Measurements from ENCODE around the gene CAMK4.
"Not testable (repeated sequence)": the region's sequence is repeated elsewhere in the genome, so short reads cannot be mapped to it uniquely, and the experiment has no call there.

CAMK4 gene

DNA sequence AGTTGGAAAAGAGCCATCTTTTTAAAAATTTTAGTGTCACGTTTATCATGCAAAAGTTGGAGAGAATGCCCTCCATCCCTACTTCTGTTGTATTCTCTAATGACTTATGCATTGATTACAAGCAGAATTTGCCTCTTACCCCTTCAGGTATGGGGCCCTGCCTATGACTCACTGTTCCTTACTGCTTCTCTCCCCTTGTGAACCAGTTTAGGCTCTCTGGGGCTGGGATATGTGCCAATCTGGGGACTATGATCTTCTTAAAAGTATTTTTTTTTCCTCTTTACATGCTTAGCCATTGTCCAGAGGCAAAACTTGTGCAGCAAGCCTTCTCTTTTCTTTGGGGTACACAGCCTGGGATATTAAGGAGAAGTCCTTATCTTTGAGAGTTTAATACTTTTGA lies 37.4 kb downstream of the CAMK4 start:
- no peak for FAIRE-seq

DNA sequence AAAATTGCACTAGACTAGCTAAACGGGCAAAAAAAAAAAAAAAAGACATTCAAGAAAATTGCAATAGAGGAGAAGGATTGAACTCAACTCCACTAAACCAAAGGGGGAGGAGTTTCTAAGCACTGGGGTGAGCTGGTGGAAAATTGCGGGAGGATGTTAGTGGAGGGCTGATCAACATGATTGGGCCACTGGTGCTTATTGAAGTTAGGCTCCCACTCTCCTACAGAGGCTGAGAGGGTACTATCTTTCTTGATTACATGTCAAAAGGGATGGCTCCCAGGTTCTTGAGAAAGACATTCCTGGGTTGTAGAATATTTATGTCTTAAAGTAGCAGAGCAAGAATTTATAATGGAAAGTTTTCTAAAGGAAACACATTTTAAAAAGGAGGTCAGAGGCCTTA lies 38.0 kb downstream of the CAMK4 start:
- no peak for FAIRE-seq

DNA sequence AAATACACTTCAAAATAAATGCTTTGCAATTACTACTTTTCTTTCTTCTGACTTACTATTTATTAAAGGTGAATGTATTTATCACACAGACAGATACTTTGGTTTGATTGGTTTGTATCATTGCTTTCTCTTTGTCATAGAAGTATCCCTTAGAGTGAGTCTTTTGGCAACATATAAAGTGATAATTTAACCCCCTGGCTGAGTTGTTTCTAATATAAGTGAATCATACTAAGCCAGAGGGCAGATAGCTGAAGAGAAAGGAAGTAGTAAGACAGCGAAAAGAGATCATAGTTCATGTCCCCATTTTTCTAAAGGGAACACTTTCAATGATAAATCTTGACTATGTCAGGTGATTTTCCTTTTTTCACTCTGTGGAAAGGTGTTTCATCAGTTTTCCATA lies 38.6 kb downstream of the CAMK4 start:
- FAIRE-seq = no peak

DNA sequence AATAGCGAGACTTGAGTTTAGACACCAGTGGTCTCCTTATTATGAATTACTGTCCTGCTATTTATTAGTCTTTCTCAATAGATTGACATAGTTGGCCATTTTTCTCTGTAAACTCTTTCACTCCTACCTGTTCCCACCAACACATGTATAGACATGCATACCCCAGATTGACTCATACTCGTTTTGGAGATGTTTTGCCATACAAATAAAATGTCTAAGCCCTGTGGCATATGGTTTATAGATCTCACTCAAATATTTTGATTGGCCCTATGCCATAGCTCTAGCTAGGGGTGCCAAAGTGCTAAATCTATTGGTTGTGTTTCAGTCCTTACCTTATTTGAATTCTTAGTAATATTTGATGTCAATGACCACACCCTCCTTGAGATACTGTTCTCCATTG lies 42.3 kb downstream of the CAMK4 start:
- FAIRE-seq = no peak

DNA sequence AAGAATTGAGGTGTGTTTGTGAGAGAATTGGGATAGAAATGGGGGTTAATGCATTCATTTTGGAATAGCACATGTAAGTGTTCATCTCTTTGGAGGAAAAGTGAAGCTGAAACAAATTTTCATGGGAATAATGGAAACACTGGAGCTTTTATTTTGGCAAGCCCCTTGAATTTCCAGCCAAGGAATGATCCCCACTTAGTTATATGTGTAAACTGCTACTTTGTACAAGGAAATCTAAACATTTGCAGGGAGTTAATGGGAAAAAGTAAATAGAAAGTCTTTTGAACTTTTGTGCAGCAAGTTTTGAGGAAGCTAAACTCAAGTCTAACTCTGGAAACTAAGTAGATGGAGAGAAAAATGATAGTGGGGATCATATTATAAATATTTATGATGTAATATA lies 44.1 kb downstream of the CAMK4 start:
- no peak for FAIRE-seq

DNA sequence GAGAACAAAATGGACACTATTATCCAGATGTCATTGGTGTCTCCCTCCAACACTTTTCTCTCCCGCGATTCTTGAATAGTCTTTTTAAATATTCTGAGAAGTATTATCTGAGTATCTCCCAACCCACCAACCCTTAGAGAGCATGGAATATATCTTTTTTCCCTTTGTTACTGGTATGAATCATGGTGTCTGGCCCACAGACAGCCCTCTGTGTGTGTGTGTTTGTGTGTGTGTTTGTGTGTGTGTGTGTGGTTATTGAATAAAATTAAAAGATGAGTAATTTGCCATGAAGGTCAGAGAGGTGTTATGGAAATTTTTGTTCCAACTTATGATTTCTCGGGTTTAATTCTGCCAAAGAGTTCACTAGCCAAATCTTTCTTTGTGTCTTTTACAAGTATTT lies 47.7 kb downstream of the CAMK4 start:
- no peak for FAIRE-seq

DNA sequence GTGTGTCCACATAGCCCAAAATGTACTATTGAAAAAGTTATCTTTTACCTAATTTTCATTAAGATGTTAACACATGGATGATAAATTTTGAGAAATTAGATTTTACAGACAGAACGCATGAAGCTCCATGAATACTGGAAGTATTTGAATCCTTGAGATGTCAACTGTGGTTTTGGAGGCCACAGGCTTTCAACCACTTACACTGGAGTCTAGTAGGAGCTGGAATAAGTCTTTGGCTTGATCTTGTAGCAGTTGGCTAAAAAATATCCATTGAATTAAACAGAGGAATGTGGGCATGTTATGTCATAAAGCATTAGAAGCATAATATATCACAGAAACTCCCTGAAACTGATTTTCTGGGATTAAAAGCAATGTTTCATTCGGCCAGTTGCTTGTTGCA lies 52.9 kb downstream of the CAMK4 start:
- FAIRE-seq = no peak

DNA sequence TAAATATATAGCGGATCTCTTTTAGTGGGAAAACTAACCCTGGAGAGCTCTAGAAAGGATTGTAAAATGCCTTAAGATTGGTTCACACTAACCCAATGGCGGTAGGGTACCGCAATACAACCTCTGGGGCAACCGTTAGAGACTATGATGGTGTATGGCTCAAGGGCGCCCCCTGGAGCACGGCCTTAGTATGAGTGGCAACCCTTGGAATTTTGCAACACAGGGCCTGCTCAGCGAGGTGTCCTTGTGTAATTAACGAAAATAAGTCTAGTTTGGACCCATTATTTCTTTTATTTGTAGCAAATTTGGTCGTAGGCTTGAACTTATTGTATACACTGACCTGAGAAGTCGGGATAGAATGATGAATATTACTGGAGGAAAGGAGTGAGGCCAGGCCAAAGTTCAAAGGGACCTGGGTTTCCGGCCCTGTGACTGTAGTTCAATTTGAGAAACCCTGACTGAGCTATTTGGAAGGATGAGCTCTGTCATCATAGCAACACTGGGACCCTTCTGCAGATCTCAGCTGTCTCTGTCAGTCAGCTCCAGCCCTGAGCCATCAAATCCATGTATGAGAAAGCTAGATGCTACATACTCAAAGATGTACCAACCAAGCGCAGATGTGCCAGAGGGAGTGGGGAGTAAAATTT lies 54.8 kb downstream of the CAMK4 start:
- no peak for FAIRE-seq

DNA sequence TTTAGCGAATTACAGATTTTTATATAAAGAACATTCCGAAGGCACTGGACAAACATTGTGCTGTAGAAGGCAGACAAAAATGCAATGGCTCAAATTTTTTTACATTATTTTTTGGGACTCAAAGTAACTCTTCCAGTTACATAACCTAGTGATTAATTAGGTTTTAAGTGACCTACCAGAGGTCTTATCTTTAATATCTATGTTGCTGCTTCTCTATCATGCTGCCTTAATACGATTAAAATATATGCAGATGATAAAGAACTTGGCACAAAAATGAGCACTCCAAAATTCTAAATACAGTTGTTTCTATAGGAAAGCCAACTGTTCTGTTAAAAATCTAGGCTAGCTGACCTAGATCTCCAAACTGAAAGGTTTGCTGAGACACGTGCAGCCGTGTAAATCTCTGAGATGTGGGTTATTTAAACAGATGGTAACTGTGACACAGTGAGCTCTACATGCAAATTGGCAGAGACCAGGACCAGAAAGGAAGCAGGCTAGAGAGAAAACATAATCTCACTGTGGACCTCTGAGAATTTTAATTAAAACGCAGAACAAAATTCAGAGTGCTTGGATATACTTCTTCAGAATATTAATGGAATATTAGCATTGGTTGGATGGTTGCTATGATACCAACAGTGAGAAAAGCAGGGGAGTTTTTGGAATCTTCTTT lies 56.2 kb downstream of the CAMK4 start:
- no peak for FAIRE-seq

DNA sequence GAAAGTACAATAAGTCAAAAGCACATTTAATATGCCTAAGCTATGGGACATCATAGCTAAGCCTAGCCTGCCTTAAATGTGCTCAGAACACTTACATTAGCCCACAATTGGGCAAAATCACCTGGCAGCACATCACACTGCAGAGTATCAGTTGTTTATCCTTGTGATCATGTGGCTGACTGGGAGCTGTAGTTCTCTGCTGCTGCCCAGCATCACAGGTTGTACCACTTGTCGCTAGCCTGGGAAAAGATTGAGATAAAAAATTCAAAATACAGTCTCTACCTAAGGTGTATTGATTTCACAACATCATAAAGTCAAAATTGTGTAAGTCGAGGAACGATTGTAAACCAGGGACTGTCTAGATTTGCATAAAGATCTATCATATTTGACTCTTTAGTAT lies 58.6 kb downstream of the CAMK4 start:
- FAIRE-seq = no peak

DNA sequence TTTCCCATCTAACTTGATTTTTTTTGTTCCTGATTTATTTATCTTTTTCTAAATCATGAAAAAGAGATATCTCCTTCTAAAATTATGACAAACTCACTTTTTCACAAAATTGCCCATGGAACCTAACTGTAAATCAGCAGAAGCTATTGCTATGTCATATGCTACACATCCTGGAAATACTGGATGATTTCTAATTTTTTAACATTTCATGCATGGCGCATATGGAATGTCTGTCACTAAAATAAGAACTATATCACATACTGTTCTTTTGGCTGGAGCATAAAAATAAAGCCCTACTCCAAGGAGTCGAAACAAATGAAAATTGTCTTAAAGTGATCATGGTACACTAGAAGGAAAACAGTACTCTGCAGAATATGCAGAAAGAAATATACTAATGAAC lies 60.6 kb downstream of the CAMK4 start:
- FAIRE-seq = no peak

DNA sequence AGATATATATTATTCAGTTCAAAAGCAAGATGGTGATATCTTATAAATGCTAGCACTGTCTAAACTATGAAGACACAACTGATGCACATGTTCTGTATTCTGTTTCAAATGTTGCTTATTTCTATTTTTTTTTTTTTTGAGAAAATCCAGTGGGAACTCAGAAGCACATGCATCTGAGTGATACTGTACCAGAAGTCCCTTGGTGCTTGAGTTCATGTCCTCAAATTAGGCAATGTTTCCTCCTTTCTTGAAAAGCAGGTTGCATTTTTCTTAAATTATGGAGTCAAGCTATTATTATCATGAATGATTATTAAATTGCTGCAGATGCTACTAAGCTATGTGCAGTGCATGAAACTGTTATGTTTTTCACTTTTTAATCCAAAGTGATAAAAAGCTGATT lies 70.4 kb downstream of the CAMK4 start:
- FAIRE-seq = no peak

DNA sequence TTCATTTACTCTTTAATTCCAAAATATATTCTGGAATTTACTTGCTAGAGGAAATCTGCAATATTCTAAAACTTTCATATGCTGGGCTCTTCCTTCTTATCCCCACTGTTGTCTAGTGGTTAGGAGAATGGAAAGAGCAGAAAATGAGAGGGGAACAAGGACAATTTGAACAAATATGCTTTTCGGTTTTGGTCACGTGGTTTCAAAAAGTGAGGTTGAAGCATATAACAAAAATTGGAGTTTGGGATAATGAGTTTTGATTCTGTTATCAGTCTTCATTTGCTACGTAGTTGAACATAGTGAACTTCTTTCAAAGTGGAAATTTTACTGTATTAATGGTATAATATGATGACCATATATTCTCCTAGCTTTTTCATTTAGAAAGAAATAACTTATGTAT lies 71.5 kb downstream of the CAMK4 start:
- no peak for FAIRE-seq

DNA sequence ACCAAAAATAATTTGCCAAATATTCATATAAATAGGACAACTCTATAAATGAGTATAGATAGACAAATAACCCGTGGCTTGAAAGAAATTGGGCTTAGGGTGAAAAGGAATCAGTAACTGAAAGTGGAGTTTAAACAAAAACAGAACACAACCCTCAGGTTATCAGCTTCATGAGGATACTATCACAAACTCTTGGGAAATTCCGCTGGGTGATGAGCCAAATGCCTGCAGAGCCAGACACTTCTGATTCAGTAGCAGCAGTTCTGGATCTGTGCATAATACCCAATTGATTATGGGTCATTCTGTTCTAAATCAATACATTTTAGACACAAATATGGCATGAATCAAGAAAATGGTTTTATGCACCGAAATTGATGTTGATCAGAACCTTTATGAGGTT lies 72.4 kb downstream of the CAMK4 start:
- no peak for FAIRE-seq

DNA sequence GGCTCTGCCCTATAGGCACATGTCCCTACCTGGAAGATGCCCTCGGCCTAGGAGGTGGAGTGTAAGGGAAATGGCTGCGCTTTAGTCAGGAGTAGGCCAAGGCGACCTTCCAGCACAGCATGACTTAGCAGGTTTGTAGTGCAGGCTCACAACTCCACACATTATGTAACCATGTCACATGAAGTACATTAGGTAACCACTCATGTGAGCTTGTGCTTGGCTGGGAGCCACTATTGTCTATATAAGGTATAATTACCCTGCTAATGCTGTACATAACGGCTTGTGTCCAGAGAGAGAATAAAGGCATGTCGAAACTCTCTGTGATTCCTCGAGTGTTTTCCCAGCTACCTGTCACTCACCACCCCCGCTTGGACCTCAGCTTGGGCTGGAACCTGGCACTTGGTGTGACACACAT lies 74.9 kb downstream of the CAMK4 start:
- no peak for FAIRE-seq

DNA sequence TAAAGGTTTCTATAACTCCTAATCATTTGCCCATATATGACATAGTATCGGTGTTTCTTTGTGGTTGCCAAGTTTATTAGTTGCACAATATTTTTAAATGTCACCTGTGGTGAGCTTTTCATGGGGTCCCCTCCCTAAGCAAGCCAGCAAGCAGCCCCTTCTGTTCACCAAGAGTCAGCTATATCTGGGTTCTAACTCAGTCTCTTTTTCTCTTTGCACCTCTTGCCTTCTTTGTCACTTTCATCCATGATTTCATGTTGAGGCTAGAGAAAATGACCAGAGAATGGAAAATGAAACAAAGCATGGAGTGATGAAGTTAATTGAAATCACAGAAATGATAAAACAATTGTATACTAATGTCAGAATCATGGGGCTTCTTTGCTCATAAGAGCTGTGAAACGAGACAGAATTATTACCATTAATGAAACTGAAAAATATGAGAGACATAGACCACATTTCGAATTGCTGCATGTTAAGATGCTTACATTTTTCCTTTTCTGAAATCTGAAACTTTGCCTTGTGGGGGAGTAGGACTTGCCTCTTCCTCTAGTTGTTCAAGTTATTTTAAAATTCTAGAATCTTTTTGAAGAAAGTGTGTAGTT lies 75.7 kb downstream of the CAMK4 start:
- no peak for FAIRE-seq

DNA sequence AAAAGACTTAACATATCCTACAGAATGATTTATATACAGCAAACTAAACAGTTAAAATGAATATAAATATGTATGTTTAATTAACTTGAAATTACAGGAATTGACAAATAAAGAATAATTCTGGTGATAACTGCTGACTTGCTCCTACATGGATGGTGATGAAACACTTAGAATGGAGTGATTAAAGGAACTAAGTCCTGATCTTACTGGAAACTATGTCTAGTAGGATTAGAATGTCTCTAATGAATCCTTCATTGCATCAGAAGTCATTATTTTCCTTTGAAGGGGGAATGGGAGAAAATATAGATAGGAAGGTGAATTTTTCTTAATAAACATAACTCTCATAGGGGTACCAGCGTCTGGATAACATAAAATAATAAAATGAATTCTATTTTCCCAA lies 77.1 kb downstream of the CAMK4 start:
- no peak for FAIRE-seq

DNA sequence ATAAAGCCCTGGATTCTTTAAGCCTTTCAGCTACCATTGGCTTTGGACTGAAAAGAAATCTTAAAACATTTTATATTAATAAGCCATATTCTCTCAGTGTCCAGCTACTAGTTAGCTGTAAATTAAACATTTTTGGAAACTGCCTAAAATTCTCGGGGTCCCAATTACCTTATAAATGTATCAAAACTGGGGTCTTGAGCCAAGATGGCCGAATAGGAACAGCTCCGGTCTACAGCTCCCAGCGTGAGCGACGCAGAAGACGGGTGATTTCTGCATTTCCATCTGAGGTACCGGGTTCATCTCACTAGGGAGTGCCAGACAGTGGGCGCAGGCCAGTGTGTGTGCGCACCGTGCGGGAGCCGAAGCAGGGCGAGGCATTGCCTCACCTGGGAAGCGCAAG lies 77.9 kb downstream of the CAMK4 start:
- FAIRE-seq = not testable (repeated sequence)

DNA sequence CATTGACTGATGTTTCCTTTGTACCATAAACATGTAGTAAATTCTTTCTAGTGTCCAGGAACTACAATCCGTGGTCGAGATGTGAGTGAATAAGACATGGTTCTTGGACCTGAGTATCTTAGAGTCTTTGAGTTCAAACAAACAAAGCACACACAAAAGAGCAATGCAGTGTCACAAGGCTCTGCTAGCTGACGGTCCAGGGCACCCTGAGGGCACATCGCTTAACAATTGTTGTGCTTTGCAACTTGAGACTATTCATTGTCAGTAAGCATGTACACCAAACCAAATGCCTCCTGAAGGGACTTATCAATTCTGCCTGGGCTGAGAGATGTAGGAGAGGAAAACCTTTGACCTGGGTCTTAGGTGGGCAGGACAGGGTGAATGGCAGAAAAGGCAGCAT lies 84.8 kb downstream of the CAMK4 start:
- FAIRE-seq = no peak

DNA sequence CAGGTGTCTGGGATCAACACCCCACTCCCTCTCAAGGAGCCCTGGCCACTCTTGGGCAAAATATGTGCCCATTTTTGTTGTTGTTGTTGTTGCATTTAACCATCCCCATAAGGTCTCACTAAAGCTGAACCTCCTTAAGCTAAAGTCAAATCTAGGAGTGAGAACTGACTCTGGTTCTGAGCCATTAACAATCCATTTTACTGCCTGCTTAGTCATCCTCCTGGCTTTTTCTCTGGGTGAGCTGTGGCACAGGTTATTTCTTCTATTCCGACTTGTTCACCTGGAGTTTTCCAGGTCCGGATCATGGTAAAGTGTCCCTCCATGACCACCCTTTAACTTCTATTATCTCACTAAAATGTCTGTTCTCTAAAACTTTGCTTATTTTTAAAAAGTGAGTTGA lies 85.2 kb downstream of the CAMK4 start:
- FAIRE-seq = no peak

DNA sequence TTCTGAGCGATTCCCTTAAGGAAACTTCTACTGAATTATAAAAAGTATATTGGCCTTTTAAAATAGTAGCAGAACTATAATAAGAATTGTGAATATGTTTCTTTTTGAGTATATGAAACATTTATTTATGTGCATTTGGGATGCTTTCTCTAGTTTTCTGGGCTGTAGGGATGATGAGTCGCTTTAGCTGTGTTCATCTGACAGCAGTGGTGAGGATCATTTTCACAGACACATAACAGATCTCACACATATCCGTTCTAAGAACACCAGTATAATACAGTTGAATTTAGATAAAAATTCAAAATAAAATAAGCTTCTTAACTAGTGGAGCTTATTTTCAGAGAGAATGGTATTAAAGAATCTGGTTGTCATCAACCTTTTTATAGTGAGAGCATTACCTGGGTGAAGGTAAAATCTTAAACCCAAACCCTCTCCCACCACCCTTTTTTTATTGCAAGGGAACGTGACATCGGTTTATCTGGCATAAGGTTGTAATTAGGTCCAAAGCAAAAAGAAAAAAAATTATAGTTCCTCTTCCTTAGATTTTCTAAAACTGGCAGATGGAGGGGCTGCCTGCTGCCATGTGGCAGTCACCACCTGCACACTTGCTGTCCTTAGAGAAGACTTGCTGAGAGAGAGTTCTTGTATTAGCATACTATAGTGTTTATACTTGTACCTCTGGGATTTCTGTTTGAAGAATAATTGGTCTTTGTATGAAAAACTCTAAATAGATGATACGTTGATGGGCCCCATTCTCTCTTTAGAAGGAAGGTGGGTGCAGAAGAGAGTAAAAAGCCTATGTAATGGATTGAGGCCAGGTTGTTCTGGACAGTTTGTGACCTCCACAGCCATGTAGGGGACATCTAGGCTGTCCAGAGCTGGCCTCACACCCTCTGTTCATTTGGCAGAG lies 86.8 kb downstream of the CAMK4 start:
- FAIRE-seq = no peak

DNA sequence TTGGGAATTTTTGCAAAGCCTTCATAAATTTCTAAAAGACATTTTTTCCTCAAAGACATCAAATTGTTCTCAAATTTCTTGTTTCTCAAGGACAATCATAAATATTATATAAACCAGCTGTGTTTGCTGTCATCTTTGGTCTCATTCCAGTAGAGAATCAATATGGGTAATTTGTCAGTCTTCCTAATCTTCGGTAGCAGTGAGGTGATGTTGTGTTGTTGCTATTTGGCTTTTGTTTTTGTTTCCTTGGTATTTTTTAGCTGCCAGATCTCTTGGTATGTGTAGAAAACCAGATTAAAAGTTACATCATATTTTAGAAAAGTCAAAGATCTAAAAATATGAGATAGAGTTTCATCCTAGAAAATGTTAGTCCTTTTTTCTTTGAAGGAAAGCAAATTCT lies 87.5 kb downstream of the CAMK4 start:
- FAIRE-seq = no peak

DNA sequence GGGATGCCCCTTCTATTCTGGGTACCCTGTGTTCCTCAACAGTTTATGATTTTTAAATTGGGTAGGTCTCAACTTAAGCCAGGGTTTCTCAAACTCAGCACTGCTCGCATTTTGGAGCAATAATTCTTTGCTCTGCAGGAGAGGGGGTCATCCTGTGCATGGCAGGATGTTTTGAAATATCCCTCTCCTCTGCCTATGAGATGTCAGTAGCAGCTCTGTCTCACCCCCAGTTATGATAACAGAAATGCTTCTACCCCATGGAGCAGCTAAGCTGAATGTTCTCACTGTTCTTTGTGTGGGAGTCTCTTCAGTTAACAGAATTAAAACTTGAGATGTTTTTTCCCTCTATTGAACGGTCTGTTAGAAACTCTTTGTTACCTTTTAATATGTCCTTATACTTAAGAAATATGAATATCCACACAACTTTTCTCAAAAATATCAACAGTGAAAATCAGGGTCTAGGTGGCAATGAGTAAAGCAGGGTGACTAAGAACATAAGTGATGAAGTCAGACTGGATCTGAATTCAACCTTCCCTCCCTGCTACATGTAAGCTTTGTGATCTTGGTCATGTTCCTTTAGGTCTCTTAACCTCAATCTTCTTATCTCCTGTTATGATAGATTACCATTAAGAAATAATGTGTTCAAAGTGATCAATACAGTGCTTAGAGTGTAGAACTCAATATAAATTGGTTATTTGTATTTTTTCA lies 89.0 kb downstream of the CAMK4 start:
- no peak for FAIRE-seq

Data from A204.1 (cell line).